ENCODE measurements around the gene GAS2L1.
"Not testable (repeated sequence)": the region's sequence is repeated elsewhere in the genome, so short reads cannot be mapped to it uniquely, and the experiment has no call there.

The GAS2L1 gene

DNA sequence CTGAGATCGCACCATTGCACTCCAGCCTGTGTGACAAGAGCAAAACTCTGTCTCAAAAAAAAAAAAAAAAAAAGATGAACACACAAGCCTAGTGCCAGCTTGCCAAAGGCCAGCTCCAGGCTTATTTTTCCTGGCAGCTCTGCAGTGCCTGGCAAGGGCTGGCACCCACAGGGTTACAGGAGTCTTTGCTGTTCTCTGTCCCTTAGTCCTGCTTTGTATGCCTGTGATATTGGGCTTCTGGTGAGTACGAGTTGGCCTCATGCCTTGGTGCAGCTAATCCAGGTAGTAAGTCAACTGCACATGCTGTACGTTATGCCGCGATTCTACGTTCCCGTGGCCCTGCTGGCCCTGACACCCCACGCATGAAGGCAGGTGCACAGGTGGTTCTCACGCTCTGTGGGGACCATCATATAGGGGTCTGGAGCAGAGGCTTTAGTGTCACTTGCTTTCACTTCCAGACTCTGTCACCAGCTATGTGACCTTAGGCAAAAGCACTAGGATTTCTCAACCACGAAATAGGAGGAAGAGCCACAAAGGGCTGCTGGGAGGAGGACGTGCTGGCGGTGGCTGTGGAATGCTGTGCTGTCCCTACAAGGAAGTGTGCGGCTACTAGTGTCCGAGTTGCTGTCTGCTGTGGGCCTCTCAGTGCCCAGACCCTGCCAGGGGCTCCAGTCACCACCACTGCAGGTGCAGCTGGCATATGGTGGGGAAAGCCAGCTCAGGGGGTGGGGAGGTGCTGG, 30.5 kb downstream of the GAS2L1 start:
- H3K4me3 ChIP-seq (ENCODE audit: low read depth, low read length): no peak overlapping the region
- no peak for DNase-seq (ENCODE audit: low read depth)

DNA sequence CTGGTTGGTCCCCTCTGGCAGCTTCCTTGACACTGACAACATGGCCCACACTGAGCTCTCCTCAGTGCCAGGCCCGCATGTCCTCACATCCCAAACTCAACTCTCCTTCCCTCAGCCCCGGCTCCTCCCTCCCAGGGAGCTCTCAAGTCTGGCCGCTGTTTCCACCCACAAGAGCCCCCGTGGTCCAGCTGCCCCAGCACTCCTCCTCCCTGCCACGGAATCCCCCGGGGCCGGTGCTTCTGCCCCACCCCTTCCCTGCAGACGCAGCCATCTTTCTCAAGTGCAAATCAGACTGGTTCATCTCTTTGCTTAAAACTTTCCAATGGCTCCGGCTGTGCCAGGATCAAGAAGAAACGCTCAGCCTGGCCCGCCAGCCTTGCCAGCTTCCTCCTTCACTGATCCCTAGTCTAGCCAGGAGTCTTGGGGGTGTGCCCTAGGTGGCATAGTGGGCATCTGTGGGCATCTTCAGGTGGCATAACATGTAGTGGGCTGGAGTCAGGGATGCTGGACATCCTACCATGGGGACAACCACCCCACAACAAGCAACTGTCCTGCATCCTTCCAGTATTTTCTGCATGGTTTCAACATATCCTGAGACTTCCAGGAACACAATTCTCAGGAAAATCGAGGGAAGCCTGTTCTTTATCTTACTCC, 31.3 kb downstream of the GAS2L1 start:
- DNase-seq (ENCODE audit: low read depth): no peak
- H3K4me3 ChIP-seq (ENCODE audit: low read depth, low read length): no peak overlapping the region

DNA sequence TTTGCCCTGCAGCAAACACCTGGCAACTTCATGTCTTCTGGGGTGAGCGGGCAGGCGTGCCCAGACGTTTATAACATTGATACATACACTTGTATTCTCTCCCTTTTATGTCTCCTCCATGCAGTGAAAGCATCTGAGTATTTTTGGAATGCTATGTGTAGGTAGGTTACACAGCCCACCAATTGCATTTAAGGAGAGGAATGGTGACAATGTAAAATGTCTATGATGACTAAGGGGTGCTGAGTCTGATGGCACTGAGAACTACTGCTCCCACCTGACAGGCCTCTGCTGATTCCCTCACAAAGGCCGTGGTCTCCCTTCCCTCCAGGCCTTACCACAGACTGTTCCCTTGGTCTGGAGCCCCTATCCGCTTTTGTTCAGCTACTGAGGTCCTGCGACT, 31.9 kb downstream of the GAS2L1 start:
- no peak for DNase-seq (ENCODE audit: low read depth)
- H3K4me3 ChIP-seq (ENCODE audit: low read depth, low read length): no peak overlapping the region

DNA sequence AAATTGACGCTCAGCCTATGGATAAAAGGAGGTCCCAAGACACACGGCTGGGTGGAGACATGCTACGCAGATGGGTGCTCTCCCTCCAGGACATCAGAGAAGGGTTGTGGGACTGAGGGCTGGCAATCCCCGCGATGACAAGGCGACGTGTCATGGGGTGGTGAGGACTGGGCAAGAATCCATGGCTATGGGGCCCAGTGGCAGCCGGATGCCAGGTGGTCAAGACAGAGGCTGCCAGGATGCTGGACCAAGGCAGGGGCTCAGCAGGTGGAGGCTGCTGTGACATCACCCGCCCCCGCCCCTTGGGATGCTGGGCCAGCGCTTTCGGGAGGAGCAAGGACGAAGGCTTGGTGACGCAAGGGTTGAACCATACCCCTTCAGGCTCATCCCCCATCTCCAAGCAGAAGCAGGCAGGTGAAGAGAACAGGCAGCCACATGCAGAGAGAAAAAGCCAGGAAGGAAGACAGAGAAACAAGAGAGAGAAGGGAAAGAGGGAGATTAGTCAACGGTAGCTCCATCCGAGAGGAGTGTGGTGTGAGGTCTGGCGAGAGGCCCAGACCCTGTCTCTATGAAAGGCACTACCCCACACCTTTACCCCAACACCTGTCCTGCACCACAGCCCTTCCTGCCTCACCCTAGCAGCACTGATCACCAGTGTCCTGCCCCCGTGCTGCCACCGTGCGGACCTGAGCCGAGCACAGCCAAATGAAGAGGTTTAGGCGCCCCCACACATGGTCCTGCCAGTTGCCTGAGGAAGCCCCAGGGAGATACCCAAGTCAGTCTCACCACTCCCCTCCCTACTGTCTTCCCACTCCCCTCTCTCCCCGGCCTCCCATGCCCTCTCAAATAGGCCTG, 33.2 kb downstream of the GAS2L1 start:
- no peak for DNase-seq (ENCODE audit: low read depth)
- H3K4me3 ChIP-seq (ENCODE audit: low read depth, low read length): no peak overlapping the region

DNA sequence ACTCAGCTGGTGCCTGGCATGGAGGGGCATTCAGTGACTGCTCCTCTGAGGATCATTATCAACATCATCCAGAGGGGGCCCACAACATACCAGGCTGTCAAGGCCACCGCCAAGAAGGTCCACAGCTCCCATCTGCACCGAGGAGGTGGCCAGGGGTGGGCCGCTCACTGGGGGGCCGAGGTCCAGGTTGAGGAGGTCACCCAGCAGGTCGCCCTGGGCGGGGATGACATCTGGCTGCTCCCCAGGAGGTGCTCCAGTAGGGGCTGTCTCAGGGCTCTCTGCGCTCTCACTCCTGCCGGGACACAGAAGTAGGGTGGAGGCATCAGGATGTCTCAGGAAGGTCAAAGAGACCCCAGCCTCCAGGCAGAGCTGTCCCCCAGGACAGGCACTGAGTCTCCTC, 34.1 kb downstream of the GAS2L1 start:
- no peak for DNase-seq (ENCODE audit: low read depth)
- no peak overlapping the region for H3K4me3 ChIP-seq (ENCODE audit: low read depth, low read length)

DNA sequence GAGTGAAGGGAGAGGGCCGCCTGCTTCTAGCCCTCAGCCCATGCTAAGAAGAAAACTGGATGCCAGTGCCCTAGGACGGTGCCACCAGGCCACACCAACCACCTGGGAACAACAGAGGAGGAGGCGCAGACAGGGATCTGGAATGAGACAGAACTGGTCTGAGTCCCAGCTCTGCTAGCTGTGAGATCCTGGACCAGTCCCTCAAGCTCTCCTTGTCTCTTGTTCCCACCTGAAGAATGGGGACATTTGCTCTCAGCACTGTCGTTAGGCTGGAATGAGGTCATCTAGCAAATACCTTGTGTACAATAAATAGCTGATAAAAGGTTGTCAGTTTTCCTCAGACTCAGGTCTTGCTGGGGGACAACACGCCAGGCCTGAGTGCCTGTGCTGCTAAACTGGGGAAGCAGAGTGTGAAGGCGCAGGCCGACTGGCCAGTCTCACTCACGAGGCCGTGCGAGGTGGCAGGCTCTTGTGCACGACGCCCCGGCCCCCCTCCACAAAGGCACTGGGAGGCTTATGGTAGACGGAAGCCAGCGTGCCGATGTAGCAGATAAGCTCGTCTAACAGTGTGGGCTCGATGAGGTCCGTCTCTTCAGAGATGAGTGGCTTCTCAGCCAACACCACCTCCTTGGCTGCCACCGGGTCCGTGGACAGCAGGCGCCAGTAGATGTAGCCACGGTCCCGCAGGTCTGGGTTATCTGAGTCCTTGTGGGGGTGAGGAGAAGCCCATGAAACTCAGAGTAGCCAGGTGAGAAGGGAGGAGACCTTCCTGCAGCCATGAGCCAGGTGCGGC, 34.8 kb downstream of the GAS2L1 start:
- no peak for DNase-seq (ENCODE audit: low read depth)
- H3K4me3 ChIP-seq (ENCODE audit: low read depth, low read length): no peak overlapping the region

DNA sequence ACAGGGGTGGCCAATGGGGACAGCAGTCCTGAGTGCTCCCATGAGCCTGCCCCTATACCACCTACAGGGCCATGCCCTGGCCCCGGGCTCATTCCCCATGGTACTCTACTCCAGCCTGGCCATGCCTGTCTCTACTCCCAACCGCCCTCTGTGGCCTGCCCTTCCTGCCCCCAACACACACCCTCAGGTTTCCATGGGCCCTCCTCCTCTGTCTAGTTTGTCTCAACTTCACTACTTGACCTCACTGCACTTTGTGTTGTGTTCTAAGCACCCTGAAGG, 35.3 kb downstream of the GAS2L1 start:
- no peak overlapping the region for H3K4me3 ChIP-seq (ENCODE audit: low read depth, low read length)
- no peak for DNase-seq (ENCODE audit: low read depth)

DNA sequence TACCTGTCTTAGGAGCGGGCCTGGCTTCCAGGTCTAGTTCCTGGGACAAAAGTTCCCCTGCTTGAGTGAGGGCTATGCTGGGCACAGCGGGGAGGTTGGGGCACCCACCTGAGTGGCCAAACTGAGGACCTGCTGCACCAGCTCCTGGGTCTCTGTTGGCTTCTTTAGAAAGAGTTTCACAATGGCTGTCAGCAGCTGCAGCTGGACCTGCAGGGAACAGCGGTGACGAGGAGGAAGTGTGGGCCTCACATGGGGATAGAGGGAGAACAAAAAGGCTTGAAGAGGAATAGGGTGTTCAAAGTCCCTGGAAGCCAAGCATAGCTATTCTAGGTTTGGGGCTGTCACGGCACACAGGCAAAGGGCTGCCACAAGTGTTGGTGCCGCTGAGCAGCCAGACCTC, 35.7 kb downstream of the GAS2L1 start:
- H3K4me3 ChIP-seq (ENCODE audit: low read depth, low read length): no peak overlapping the region
- no peak for DNase-seq (ENCODE audit: low read depth)

DNA sequence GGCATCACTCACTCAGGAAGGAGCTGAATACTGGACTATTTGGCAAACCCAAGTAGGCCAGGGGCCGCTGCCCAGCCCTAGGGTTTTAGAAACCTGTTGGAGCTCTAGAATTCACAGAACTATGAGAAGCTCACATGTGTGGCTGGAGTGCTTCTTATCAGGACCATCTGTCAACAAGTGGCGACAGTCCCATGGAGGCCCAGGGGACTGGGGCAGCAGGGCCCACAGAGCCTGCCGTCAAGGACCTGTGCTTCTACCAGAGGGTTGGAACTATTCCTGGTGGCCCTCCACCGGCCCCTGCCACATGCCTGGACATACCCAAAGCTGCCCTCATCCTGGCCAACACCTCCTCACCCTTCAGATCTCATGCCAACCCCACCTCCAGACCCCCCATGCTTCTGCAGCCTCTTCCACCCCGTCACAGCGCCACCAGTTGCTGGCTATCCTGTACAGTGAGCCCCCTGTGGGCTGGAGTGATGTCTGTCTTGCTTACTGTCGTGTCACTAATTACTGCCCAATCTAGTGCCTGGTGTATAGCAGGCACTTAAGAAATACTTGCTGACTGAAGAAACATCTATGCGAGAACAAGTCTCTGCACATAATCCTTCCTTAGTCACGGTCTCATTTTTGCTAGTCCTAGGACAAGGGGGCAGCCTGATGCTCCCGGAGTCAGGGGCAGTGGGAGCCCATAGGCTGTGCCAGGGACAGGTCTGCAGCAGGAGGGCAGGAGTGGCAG, 36.3 kb downstream of the GAS2L1 start:
- DNase-seq (ENCODE audit: low read depth): no peak
- no peak overlapping the region for H3K4me3 ChIP-seq (ENCODE audit: low read depth, low read length)

DNA sequence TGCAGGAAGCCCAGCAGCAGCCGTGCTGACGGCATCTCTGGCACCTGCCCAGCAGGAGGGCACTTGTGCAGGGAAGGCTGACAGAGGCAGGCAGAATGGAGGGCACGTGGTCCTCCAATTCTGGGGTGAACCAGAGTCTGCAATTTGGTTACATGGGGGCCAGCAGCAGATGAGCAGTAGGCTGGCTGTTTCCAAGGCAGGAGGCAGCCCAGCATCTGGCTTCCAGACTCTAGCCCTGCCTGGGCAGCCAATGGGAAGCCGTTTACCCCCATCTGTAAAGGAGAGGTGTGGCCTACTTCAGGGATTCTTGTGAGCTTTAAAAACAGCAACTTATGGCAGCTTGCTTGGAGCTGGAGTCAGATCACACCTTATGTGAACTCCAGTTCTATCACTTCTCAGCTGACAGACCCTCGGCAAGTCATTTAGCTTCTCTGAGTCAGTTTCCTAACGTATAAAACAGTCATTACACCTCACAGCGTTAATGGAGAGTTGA, 36.9 kb downstream of the GAS2L1 start:
- no peak for DNase-seq (ENCODE audit: low read depth)
- H3K4me3 ChIP-seq (ENCODE audit: low read depth, low read length): no peak overlapping the region

DNA sequence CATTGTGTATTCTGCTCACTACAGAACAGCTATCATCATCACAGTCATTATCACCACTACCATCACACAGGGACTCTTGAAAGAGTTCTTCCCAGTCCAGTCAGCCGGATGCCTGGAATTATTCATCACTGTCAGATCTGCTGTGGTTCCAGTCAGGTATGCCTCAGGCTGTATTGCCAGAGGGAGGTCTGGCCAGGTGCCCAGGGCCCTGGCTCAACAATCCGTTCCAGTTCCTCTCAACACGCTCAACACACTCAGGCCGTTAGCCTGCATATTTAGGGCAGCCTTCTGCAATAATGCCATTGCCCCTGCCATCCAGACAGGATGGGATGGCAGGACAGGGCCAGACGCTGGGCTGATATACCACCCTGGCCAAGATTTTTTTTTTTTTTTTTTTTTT, 37.7 kb downstream of the GAS2L1 start:
- no peak overlapping the region for H3K4me3 ChIP-seq (ENCODE audit: low read depth, low read length)
- peak; percentile 62 for DNase-seq (ENCODE audit: low read depth)

DNA sequence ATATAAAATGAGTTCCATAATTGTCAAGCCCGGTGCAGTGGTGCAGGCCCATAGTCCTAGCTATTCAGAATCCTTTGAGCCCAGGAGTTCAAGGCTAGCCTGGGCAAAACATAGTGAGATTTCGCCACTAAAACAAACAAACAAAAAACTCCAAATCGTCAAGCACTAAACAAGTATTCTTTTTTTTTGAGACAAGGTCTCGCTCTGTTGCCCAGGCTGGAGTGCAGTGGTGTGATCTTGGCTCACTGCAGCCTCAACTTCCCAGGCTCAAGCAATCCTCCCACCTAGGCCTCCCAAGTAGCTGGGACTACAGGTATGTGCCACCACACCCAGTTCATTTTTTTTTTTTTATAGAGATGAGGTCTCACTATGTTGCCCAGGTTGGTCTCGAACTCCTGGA, 38.4 kb downstream of the GAS2L1 start:
- DNase-seq (ENCODE audit: low read depth); H3K4me3 ChIP-seq (ENCODE audit: low read depth, low read length): not testable (repeated sequence)

DNA sequence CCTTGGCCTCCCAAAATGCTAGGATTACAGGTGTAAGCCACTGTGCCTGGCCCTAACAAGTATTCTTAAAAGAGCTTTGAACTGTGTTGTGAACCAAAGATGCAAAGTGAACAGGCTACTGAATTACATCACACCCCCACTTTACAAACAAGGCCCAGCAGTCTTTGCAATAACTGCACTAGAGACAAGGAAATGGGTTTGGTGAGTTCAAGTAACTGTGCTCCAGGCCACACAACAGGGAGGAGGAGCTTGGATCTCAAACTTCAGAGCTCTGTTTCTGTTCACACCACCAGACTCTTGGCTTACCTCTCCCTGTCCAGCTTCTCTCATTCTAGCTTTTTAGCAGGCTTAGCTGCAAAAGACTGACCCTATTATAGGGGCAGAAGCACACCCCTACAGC, 39.5 kb downstream of the GAS2L1 start:
- DNase-seq (ENCODE audit: low read depth): no peak
- no peak overlapping the region for H3K4me3 ChIP-seq (ENCODE audit: low read depth, low read length)

DNA sequence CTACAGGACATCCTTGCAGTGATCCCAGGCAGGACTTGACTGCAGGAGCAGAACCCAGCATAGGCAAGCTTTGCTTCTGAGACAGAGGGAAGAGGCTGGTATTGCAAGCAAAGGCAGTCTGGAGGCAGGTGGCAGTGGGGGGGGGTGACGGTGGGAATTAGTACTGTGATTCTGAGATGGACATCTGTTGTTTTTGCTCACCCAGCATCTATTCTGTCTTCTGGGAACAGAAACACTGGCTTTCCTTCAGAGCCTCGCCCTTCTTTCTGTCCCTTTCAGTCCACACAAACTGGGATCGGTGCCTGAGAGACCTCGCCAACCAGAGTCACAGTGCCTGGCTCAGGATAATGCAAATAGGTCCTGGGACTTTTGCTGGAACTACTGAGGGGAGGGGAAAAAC, 40.2 kb downstream of the GAS2L1 start:
- no peak for DNase-seq (ENCODE audit: low read depth)
- no peak overlapping the region for H3K4me3 ChIP-seq (ENCODE audit: low read depth, low read length)

DNA sequence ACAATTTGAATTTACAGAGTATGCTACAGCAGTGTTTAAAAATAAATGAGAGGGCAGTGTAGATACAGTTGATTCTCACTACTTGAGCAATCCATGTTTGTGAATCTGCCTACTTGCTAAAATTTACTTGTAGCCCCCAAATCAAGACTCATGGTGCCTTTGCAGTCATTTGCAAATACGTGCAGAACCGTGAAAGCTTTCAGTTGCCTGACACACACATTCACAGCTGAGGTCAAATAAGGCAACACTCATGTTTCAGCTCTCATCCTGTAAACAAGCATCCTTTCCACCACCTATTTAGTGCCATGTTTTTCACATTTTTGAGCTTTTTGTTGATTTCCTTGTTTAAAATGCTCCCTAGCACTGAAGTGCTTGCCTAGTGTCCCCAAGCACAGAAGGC, 41.6 kb downstream of the GAS2L1 start:
- no peak for DNase-seq (ENCODE audit: low read depth)
- H3K4me3 ChIP-seq (ENCODE audit: low read depth, low read length): no peak overlapping the region

DNA sequence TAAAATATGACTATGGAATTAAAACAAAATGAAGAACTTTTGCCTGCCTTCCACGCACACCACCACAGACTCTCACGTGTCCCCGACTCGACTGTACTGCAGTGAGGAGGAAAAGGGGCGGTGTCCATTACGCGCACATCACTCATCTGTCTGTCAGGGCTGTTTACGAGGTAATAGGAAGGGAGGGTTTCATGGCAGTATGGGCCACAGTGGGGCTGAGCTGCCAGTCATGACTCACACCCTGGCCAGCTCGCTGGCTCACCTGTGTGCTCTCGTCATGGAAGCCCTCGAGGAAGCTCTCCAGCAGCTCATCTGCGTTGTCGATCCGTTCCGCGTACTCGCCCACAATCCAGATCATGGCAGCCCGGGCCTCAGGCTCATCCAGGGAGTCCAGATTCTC, 42.5 kb downstream of the GAS2L1 start:
- H3K4me3 ChIP-seq (ENCODE audit: low read depth, low read length): no peak overlapping the region
- no peak for DNase-seq (ENCODE audit: low read depth)

DNA sequence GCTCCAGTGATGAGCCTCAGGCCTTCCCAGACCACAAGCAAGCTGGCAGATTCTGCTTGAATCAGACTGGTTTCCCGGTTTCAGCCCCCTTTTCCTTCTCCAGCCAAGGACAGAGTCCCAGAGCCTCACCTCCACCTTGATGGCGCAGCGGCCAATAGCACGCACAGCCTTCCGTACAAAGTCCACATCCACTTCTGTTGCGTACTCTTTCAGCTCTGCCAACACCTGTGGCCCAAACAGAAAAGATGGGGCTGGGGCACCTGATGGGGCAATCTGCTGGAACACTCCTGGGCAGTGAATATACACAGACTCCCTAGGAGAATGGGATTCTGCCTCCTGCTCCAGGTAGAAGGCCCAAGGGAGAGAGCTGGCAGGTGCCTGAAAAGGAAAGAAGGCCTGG, 44.6 kb downstream of the GAS2L1 start:
- no peak for DNase-seq (ENCODE audit: low read depth)
- H3K4me3 ChIP-seq (ENCODE audit: low read depth, low read length): no peak overlapping the region

DNA sequence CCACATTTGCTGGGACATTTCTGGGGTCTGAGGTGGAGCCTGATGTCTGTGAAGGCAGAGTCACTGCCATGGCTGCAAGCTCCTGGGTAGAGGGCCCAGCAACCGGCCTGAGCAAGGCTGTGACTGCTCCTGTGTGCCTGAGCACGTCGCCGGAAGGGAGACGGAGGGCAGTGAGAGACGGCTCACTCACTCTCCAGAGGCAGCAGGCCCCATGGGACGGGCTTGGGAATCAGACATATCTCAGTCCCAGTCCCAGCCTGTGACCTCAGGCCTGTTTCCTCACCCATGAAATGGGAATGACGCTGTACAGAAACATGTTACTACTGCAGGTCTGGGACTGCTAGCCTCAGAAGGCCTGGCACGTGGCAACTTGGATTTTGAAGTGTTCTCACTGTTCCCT, 45.4 kb downstream of the GAS2L1 start:
- H3K4me3 ChIP-seq (ENCODE audit: low read depth, low read length): no peak overlapping the region
- DNase-seq (ENCODE audit: low read depth): no peak

DNA sequence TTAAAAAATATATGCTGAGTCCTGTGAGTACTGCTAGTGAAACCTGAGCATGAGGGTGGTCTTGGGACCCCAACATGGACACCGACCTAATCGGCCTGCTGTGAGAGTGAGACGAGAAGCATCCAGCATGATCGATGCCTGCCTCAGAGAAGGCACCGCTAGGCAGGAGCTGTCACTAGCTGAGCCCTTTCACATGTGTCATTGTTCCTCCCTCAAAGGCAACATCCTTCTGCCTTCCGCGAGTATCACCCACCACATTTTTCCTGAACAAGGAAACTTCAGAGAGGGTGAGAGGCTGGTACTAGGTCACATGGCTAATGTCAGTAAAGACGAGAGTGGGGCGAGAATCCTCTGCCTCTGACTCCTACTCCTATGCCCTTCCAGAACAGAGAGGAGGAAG, 46.3 kb downstream of the GAS2L1 start:
- DNase-seq (ENCODE audit: low read depth): no peak
- no peak overlapping the region for H3K4me3 ChIP-seq (ENCODE audit: low read depth, low read length)

Measured in skeletal muscle cell (primary cell).